Measurements from ENCODE around the gene ZNF571.

The ZNF571 gene

DNA sequence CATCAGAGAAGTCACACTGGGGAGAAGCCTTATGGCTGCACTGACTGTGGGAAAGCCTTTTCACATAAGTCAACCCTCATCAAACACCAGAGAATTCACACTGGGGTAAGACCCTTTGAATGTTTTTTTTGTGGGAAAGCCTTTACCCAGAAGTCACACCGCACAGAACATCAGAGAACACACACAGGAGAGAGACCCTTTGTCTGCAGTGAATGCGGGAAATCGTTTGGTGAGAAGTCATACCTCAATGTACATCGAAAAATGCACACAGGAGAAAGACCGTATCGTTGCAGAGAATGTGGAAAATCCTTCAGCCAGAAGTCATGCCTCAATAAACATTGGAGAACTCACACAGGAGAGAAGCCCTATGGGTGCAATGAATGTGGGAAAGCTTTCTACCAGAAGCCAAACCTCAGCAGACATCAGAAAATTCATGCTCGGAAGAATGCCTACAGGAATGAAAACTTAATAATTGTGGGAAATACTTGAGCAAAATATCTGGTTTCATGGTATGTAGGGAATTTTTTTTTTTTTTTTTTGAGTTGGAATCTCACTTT lies 57.1 kb downstream of the ZNF571 start:
- Histone ChIP-seq H3K4me3 (ENCODE audit: low read depth in 1 of 2, low read length in 2 of 2) (peak overlapping the region; percentile 37 to 59), H3K36me3 (ENCODE audit: control insufficient read depth in 1 of 2, insufficient read depth in 2 of 2, low read length in 2 of 2) (peaks cover 31 to 51% of the 10 kb centered on the region in 2 donors), H3K4me1 (ENCODE audit: control insufficient read depth in 1 of 2, insufficient read depth in 2 of 2, low read length in 2 of 2) (no peaks in the 10 kb centered on the region), H3K9me3 (ENCODE audit: control insufficient read depth in 1 of 2, low read length in 2 of 2) (peaks cover 51 to 82% of the 10 kb centered on the region in 2 donors), H3K27me3 (ENCODE audit: low read depth, low read length) (no peaks in the 10 kb centered on the region), H3K27ac (ENCODE audit: low read length) (no peak overlapping the region)

DNA sequence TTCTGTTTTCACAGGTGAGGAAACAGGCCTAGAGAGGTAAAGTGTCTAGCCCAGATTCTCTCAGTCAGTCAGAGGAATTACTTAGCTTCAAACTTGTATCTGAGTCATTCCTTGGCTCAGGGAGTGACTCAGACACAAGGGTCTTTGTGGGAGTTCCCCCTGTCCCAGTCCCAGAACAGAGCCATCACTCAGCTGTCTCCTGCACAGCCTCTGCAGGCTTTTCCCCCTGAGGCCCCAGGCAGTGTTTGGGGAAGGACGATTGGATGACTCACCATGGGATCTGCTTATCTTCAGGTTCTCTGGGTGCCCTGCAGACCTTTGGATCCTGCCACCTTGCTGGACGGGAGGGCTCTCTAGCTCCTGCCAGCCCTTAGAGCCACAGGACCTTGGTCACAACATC lies 74.7 kb downstream of the ZNF571 start:
- Histone ChIP-seq H3K9me3 (ENCODE audit: control insufficient read depth in 1 of 2, low read length in 2 of 2) (peaks cover 6 to 39% of the 10 kb centered on the region in 2 donors), H3K36me3 (ENCODE audit: control insufficient read depth in 1 of 2, insufficient read depth in 2 of 2, low read length in 2 of 2) (peaks cover 9 to 76% of the 10 kb centered on the region in 2 donors)

More for the DNA sequence above, 74.7 kb downstream of the ZNF571 start:
- Histone ChIP-seq H3K4me1 (ENCODE audit: control insufficient read depth in 1 of 2, insufficient read depth in 2 of 2, low read length in 2 of 2) (no peaks in the 10 kb centered on the region), H3K27ac (ENCODE audit: low read length) (no peak overlapping the region), H3K4me3 (ENCODE audit: low read depth in 1 of 2, low read length in 2 of 2) (peak overlapping the region in 1 of 2 donors; percentile 48), H3K27me3 (ENCODE audit: low read depth, low read length) (no peaks in the 10 kb centered on the region)
